Activated CD4-positive, alpha-beta T cell treated with anti-CD3 and anti-CD28 coated beads, Interleukin-2, amount 10 ng/mL, durations not matched to agents 24 days and 14 days (primary cell): ENCODE data around the gene PKNOX2. TPM values are rescaled to one million over a fixed set of nuclear protein-coding genes. Genes with fewer than 3 reads are reported as not detected.

Source experiments
- DNase-seq: peaks from one replicate; pipeline ENCODE4 v3.0.0; 2022
- H3K27ac Mint-ChIP-seq: one replicate; pipeline ENCODE4 v1.8.0; 2022; ENCODE audit warnings: mild to moderate bottlenecking, mixed read lengths
- H3K27me3 Mint-ChIP-seq: one replicate; pipeline ENCODE4 v1.8.0; 2022; ENCODE audit warnings: mixed read lengths
- H3K36me3 Mint-ChIP-seq: one replicate; pipeline ENCODE4 v1.8.0; 2022; ENCODE audit warnings: low read depth, mild to moderate bottlenecking, mixed read lengths
- H3K4me1 Mint-ChIP-seq: one replicate; pipeline ENCODE4 v1.8.0; 2021; ENCODE audit warnings: mixed read lengths
- H3K4me3 Mint-ChIP-seq: one replicate; pipeline ENCODE4 v1.8.0; 2022; ENCODE audit warnings: mild to moderate bottlenecking, moderate library complexity, mixed read lengths
- H3K9me3 Mint-ChIP-seq: one replicate; pipeline ENCODE4 v1.8.0; 2021; ENCODE audit warnings: mixed read lengths
- intact Hi-C: fragments of 100-400 bp; cut with micrococcal nuclease; formaldehyde crosslinking; loops from one replicate; pipeline ENCODE4 v1.15.1; 2023
- total RNA-seq: library from RNA; stranded (reverse); gene quantifications from 2 replicates; pipeline ENCODE4 v1.2.3, GENCODE V29; 2022

PKNOX2 gene
- total RNA-seq, 1 donor from 2014 or later, result not detected

DNA sequence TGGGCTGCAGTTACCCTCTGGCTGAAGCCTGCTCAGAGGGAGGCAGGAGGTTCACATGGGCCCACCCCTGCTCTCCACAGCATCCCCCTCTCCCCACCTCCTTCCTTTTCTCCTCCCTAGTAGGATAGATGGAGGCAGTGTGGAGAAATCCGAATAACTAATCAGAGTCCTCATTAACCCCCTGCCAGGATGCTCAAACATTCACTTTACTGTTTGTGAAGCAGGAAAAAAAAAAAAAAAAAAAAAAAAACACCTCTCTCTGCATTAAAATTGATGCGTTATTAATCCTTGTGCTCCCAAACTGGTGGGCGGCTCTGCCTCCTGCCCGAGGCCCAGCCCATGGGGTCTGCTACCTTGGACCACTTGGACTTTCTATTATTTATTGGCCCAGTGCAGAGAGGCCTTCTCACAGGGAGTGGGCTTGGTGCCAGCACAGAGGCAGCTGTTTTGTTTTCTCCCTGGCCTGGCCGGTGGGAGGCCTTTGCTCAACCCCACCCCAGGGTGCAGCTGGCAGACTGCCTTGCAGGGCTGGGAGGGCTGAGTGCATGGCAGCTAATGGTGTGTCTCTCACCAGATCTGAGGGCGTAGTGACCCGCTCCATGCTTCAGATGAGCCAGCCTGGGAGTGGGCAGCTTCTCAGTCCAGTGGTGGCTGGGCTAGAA, 150.7 kb downstream of the PKNOX2 start:
- no peak overlapping the region for H3K27ac Mint-ChIP-seq
- peaks cover 8% of the 10 kb centered on the region for H3K27me3 Mint-ChIP-seq
- no peaks in the 10 kb centered on the region for H3K4me1 Mint-ChIP-seq
- H3K4me3 Mint-ChIP-seq, result no peak overlapping the region
- intact Hi-C loops, result no loop called here
- no peak for DNase-seq
- no peaks in the 10 kb centered on the region for H3K9me3 Mint-ChIP-seq
- no peaks in the 10 kb centered on the region for H3K36me3 Mint-ChIP-seq

DNA sequence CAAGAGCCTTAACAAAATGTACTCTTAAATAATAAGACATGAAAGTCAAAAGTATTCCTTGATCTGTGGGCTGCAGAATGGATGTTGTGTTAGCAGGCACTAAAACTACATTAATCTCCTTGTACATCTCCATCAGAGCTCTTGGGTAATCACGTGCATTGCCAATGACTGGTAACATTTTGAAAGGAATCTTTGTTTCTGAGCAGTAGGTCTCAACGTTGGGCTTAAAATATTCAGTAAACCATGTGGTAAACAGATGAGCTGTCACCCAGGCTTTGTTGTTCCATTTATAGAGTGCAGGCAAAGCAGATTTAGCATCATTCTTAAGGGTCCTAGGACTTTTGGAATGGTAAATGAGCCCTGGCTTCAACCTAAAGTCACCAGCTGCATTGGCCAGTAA, 152.9 kb downstream of the PKNOX2 start:
- no peak for DNase-seq
- Mint-ChIP-seq H3K4me3 (no peak overlapping the region), H3K9me3 (no peaks in the 10 kb centered on the region), H3K27me3 (peaks cover 5% of the 10 kb centered on the region), H3K27ac (no peak overlapping the region), H3K36me3 (no peaks in the 10 kb centered on the region), H3K4me1 (no peaks in the 10 kb centered on the region)
- intact Hi-C loops, result no loop called here

DNA sequence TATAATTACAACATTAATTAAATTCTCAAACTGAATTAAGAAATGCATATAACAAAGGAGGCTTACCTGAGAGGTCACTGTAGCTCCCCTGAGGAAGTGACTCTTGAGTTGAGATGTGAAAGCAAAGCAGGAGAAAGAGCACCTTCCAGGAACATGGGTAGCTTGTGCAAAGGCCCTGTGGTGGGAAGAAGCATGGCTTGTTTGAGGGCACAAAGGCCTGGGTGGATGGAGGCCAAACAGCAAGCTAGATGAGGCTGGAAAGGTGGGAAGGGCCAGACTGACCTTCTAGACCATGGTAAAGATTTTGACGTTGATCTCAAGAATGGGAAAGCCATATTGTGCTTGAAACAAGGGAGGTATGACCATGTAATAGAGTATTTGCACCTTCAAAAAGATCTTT, 155.1 kb downstream of the PKNOX2 start:
- Mint-ChIP-seq H3K27ac (no peak overlapping the region), H3K36me3 (no peaks in the 10 kb centered on the region), H3K27me3 (peaks cover 8% of the 10 kb centered on the region), H3K4me3 (no peak overlapping the region), H3K4me1 (no peaks in the 10 kb centered on the region), H3K9me3 (no peaks in the 10 kb centered on the region)
- intact Hi-C loops, result no loop called here
- DNase-seq, result no peak

- intact Hi-C loops, result no loop called here
- DNase-seq, result no peak
- H3K4me1 Mint-ChIP-seq, result no peaks in the 10 kb centered on the region
Measured at GRCh38 chr11:125320347-125321076, 156.0 kb downstream of the PKNOX2 start.

DNA sequence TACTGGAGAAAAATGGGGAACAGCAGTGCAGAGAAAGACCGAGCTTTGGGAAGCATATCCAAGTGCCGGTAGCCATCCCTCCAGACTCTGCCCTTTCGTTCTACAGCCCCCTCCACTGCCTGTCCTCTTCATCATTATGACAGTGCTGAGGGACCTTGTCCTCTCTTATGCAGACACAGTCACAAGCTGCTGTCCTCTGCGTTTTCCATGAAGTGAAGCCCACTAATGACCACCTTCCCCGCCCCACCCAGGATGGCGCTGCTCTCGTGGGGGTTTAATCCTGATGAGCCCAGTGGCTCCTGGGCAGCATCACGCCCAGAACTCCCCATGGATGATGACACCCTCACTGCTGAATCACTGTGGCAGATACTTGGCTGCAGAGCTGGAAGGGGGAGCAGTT, 157.7 kb downstream of the PKNOX2 start:
- H3K27ac Mint-ChIP-seq, result no peak overlapping the region
- H3K4me1 Mint-ChIP-seq, result no peaks in the 10 kb centered on the region
- no peak overlapping the region for H3K4me3 Mint-ChIP-seq
- H3K27me3 Mint-ChIP-seq, result peaks cover 3% of the 10 kb centered on the region
- no peaks in the 10 kb centered on the region for H3K9me3 Mint-ChIP-seq
- no peaks in the 10 kb centered on the region for H3K36me3 Mint-ChIP-seq
- intact Hi-C loops, result no loop called here
- DNase-seq, result no peak

More at GRCh38 chr11:125320347-125321076, 156.0 kb downstream of the PKNOX2 start:
- Mint-ChIP-seq H3K27ac (no peak overlapping the region), H3K27me3 (peaks cover 8% of the 10 kb centered on the region), H3K9me3 (no peaks in the 10 kb centered on the region), H3K4me3 (no peak overlapping the region), H3K36me3 (no peaks in the 10 kb centered on the region)

- H3K4me1 Mint-ChIP-seq, result no peaks in the 10 kb centered on the region
- peaks cover 15% of the 10 kb centered on the region for H3K27me3 Mint-ChIP-seq
- H3K27ac Mint-ChIP-seq, result no peak overlapping the region
- H3K36me3 Mint-ChIP-seq, result no peaks in the 10 kb centered on the region
- no peak for DNase-seq
- intact Hi-C loops, result no loop called here
- no peaks in the 10 kb centered on the region for H3K9me3 Mint-ChIP-seq
- no peak overlapping the region for H3K4me3 Mint-ChIP-seq
Measured at GRCh38 chr11:125325196-125325595, 160.6 kb downstream of the PKNOX2 start.

- H3K4me3 Mint-ChIP-seq, result no peak overlapping the region
- H3K4me1 Mint-ChIP-seq, result no peaks in the 10 kb centered on the region
- intact Hi-C loops, result no loop called here
- no peak for DNase-seq
- no peaks in the 10 kb centered on the region for H3K9me3 Mint-ChIP-seq
- peaks cover 17% of the 10 kb centered on the region for H3K27me3 Mint-ChIP-seq
- no peak overlapping the region for H3K27ac Mint-ChIP-seq
- no peaks in the 10 kb centered on the region for H3K36me3 Mint-ChIP-seq
Measured at GRCh38 chr11:125326126-125326525, 161.6 kb downstream of the PKNOX2 start.

- intact Hi-C loops, result no loop called here
- peaks cover 17% of the 10 kb centered on the region for H3K27me3 Mint-ChIP-seq
- no peak overlapping the region for H3K27ac Mint-ChIP-seq
- DNase-seq, result no peak
- no peak overlapping the region for H3K4me3 Mint-ChIP-seq
- no peaks in the 10 kb centered on the region for H3K36me3 Mint-ChIP-seq
- no peaks in the 10 kb centered on the region for H3K9me3 Mint-ChIP-seq
- no peaks in the 10 kb centered on the region for H3K4me1 Mint-ChIP-seq
Measured at GRCh38 chr11:125327518-125328224, 163.1 kb downstream of the PKNOX2 start.

- Mint-ChIP-seq H3K4me3 (no peak overlapping the region), H3K36me3 (no peaks in the 10 kb centered on the region), H3K4me1 (no peaks in the 10 kb centered on the region), H3K27ac (no peak overlapping the region), H3K9me3 (no peaks in the 10 kb centered on the region), H3K27me3 (peaks cover 17% of the 10 kb centered on the region)
- intact Hi-C loops, result no loop called here
- no peak for DNase-seq
Measured at GRCh38 chr11:125328225-125328580, 163.7 kb downstream of the PKNOX2 start.

GRCh38 chr11:125329786-125330185, 165.2 kb downstream of the PKNOX2 start:
- Mint-ChIP-seq H3K27me3 (peaks cover 14% of the 10 kb centered on the region), H3K4me1 (no peaks in the 10 kb centered on the region), H3K4me3 (no peak overlapping the region), H3K36me3 (no peaks in the 10 kb centered on the region), H3K9me3 (no peaks in the 10 kb centered on the region), H3K27ac (no peak overlapping the region)
- intact Hi-C loops, result no loop called here
- no peak for DNase-seq

GRCh38 chr11:125330462-125331325, 166.1 kb downstream of the PKNOX2 start:
- no peaks in the 10 kb centered on the region for H3K36me3 Mint-ChIP-seq
- no peaks in the 10 kb centered on the region for H3K4me1 Mint-ChIP-seq
- DNase-seq, result no peak
- H3K4me3 Mint-ChIP-seq, result no peak overlapping the region
- H3K27me3 Mint-ChIP-seq, result peaks cover 14% of the 10 kb centered on the region
- intact Hi-C loops, result no loop called here
- H3K27ac Mint-ChIP-seq, result no peak overlapping the region
- H3K9me3 Mint-ChIP-seq, result no peaks in the 10 kb centered on the region

DNA sequence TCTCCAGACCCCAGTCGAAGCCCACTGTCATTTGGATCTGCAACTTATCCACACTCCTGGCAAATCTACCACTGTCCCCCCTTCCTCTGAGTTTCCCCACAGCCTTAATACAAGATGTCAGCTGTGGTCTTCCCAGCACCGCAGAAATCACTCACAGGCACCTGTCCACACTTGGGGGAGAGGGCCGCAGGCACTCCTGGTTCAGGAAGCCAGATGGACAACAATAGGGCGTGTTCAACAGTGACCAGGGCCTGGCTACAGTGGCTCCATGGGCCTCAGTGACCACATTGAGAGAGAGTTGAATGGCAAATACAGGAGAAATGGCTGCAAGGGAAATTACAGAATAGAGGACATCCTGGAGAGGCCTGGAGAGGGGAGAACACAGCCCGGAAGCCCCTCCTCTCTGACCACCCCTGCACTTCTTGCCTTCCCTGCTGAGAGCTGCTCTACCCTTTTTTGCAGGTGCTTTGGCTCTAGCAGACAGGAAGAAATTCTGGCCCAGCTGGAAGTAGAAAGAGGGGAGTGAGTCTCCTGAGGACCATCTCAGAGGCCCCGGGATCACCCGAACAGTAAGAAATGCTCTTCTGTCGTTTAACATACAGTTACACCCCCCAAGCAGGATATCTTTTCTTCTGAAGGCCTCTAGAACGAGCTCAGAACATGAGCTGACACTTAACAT, 166.9 kb downstream of the PKNOX2 start:
- intact Hi-C loops, result no loop called here
- no peaks in the 10 kb centered on the region for H3K9me3 Mint-ChIP-seq
- peaks cover 14% of the 10 kb centered on the region for H3K27me3 Mint-ChIP-seq
- H3K36me3 Mint-ChIP-seq, result no peaks in the 10 kb centered on the region
- H3K4me1 Mint-ChIP-seq, result no peaks in the 10 kb centered on the region
- H3K4me3 Mint-ChIP-seq, result no peak overlapping the region
- H3K27ac Mint-ChIP-seq, result no peak overlapping the region
- no peak for DNase-seq

- Mint-ChIP-seq H3K4me3 (no peak overlapping the region), H3K36me3 (no peaks in the 10 kb centered on the region), H3K27me3 (peaks cover 13% of the 10 kb centered on the region), H3K9me3 (no peaks in the 10 kb centered on the region), H3K27ac (no peak overlapping the region), H3K4me1 (no peaks in the 10 kb centered on the region)
- DNase-seq, result no peak
- intact Hi-C loops, result no loop called here
Measured at GRCh38 chr11:125332821-125333220, 168.3 kb downstream of the PKNOX2 start.
